Osteoblast (primary cell): Measurements from ENCODE around the gene RPLP2. TPM values are rescaled to one million over a fixed set of nuclear protein-coding genes. Genes with fewer than 3 reads are reported as not detected.
A peak's percentile ranks its signal among the peaks of the same experiment; 100 is the strongest.

Experiments used
- DNase-seq: peaks from one replicate; pipeline ENCODE4 v3.0.0; 2011; ENCODE audit warnings: low spot score, mixed read lengths; ENCODE audit not compliant: insufficient read length; ENCODE audit errors: missing footprints
- H2AFZ ChIP-seq: 2 replicates; pipeline ENCODE4 v1.6.0; 2011; ENCODE audit warnings: mild to moderate bottlenecking, low read length
- H3K27ac ChIP-seq: 2 replicates; pipeline ENCODE4 v1.5.1; 2011; ENCODE audit warnings: mild to moderate bottlenecking, low read depth, low read length, moderate library complexity
- H3K27me3 ChIP-seq: 2 replicates; pipeline ENCODE4 v1.6.0; 2012; ENCODE audit warnings: mild to moderate bottlenecking, control low read depth, inconsistent platforms, low read length, moderate library complexity; ENCODE audit not compliant: insufficient read depth
- H3K36me3 ChIP-seq: 2 replicates; pipeline ENCODE4 v1.5.1; 2011; ENCODE audit warnings: mild to moderate bottlenecking, low read length, control low read depth, moderate library complexity; ENCODE audit not compliant: insufficient read depth
- H3K4me1 ChIP-seq: 2 replicates; pipeline ENCODE4 v1.5.1; 2011; ENCODE audit warnings: mild to moderate bottlenecking, low read length, control low read depth, moderate library complexity; ENCODE audit not compliant: insufficient read depth
- H3K4me2 ChIP-seq: 2 replicates; pipeline ENCODE4 v1.6.0; 2011; ENCODE audit warnings: mild to moderate bottlenecking, low read length; ENCODE audit not compliant: insufficient read depth
- H3K4me3 ChIP-seq: fragments of 200-600 bp; sonication (generic); 3 replicates; pipeline ENCODE4 v1.5.1; 2012; ENCODE audit warnings: mild to moderate bottlenecking, low read length, inconsistent platforms; ENCODE audit not compliant: insufficient read depth
- H3K79me2 ChIP-seq: 2 replicates; pipeline ENCODE4 v1.6.0; 2012; ENCODE audit warnings: mild to moderate bottlenecking, low read length, control low read depth, inconsistent platforms; ENCODE audit not compliant: insufficient read depth
- H3K9me3 ChIP-seq: 2 replicates; pipeline ENCODE4 v1.5.1; 2011; ENCODE audit warnings: low read depth, low read length, control low read depth
- H4K20me1 ChIP-seq: 2 replicates; pipeline ENCODE4 v1.6.0; 2012; ENCODE audit warnings: mild to moderate bottlenecking, low read length, control low read depth; ENCODE audit not compliant: insufficient read depth
- CTCF ChIP-seq: IDR thresholded peaks from 2 replicates; pipeline ENCODE4 v1.5.1; 2011; ENCODE audit warnings: mild to moderate bottlenecking, low read depth, low read length, moderate library complexity; ENCODE audit errors: extremely low read depth
- total RNA-seq: library from RNA; depleted of rRNA; stranded (reverse); fragments of >200 nt; gene quantifications from 2 replicates; pipeline ENCODE4 v1.2.3, GENCODE V29; 2012

The RPLP2 gene
- total RNA-seq, 1 donor: 386 TPM

- no peak for TF ChIP-seq CTCF
- H3K9me3 ChIP-seq: no peaks in the 10 kb centered on the region
- H2AFZ ChIP-seq: no peak overlapping the region
- no peak overlapping the region for H3K4me2 ChIP-seq
- H4K20me1 ChIP-seq: peaks cover 7% of the 10 kb centered on the region
- H3K27me3 ChIP-seq: peaks cover 5% of the 10 kb centered on the region
- no peak for DNase-seq
- H3K4me1 ChIP-seq: peaks cover 6% of the 10 kb centered on the region
- no peaks in the 10 kb centered on the region for H3K79me2 ChIP-seq
- H3K4me3 ChIP-seq: no peak overlapping the region
- H3K36me3 ChIP-seq: no peaks in the 10 kb centered on the region
- no peak overlapping the region for H3K27ac ChIP-seq
These were observed 22.6 kb upstream of the RPLP2 start for GRCh38 chr11:787084-787675.

DNA sequence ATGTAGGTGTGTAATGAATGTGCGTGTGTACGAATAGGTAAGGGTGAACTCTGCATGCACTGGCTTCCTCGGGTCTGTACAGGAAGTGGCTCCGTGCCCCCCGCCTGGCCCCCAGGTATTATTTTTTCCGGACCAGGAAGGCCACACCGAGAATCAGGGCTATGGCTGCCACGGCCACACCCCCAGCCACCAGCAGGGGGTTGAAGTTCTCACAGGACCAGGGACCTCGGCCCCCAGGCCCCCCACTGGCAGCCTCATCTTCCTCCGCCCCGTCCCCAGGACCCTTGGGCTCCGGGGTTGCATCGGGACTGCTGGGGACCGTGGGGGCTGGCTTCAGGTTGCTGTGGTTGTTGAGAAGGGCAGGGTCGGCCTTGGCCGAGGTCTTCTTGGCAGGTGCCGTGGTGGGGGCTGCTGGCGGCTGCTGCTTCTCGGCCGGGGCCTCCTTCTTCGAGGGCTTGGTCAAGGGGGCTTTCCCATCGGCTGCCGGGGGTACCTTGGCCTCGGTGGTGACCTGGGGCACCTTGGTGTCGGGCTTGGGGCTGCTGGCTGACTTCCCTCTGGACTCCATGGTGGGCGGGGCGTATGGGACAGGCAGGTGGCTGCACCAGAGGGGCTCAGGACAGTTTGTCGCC is 21.6 kb upstream of the RPLP2 start:
- DNase-seq: no peak
- H3K36me3 ChIP-seq: no peaks in the 10 kb centered on the region
- H3K27me3 ChIP-seq: peaks cover 5% of the 10 kb centered on the region
- no peaks in the 10 kb centered on the region for H3K9me3 ChIP-seq
- peaks cover 6% of the 10 kb centered on the region for H3K4me1 ChIP-seq
- TF ChIP-seq CTCF: no peak
- no peak overlapping the region for H3K4me2 ChIP-seq
- peaks cover 7% of the 10 kb centered on the region for H4K20me1 ChIP-seq
- no peak overlapping the region for H3K4me3 ChIP-seq
- H2AFZ ChIP-seq: no peak overlapping the region
- H3K27ac ChIP-seq: no peak overlapping the region
- no peaks in the 10 kb centered on the region for H3K79me2 ChIP-seq

DNA sequence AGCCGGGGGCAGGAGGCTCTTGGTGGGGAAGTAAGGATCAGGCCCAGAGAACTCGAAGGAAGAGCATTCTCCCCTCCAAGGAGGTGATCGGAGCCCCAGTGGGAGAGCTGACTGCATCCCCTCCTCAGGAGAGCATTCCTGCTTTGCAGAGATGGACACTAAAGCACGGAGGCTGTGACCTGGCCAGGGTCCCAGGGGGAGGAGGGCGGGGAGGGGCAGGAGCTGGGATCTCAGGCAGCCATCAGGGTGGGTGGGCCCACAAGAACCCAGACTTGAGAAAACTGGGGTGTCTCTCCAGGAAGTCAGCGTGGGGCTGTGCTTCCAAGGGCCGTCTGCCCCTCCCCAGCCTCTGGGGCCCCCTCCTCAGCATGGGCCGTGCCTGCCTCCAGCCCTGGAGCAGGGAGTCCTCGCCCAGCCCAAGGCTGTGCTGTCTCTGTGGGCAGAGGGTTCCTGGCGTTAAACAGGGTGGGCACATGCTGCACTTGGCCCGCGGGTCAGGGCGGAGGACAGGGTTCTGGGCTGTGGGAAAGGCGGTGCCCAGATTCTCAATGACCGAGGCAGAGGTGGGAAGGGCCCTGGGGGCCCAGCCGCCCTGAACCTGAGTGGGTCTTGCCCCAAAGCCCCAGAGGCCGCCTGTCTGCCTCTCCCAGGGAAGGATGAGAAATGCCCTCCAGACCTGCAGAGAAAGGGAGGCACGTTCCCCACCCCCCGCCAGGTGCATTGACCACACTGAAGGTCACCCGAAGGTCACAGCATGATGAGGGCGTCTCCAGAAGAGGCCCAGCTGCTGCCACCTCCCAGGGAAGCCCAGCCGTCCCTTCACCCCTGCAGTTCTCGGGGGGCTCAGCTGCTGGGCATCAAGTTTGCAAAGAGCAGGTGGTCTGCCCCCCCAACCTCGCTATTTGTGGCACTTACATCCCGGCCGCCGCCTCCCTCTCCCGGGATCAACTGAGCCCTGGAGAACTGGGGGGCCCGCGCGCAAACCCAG is 20.5 kb upstream of the RPLP2 start:
- Histone ChIP-seq H3K9me3 (no peaks in the 10 kb centered on the region), H2AFZ (no peak overlapping the region), H3K79me2 (no peaks in the 10 kb centered on the region), H3K36me3 (no peaks in the 10 kb centered on the region), H3K27ac (no peak overlapping the region), H3K4me3 (no peak overlapping the region), H3K4me2 (no peak overlapping the region), H3K4me1 (no peaks in the 10 kb centered on the region), H3K27me3 (peaks cover 5% of the 10 kb centered on the region), H4K20me1 (peaks cover 7% of the 10 kb centered on the region)
- DNase-seq: no peak
- TF ChIP-seq CTCF: no peak

- Histone ChIP-seq H3K27me3 (peaks cover 5% of the 10 kb centered on the region), H3K9me3 (no peaks in the 10 kb centered on the region), H3K4me1 (no peaks in the 10 kb centered on the region), H2AFZ (no peak within 1 kb of the TSS), H3K4me2 (no peak within 1 kb of the TSS), H3K79me2 (no peaks in the 10 kb centered on the region), H3K27ac (no peak within 1 kb of the TSS), H3K36me3 (no peaks in the 10 kb centered on the region), H3K4me3 (no peak within 1 kb of the TSS), H4K20me1 (peaks cover 7% of the 10 kb centered on the region)
- DNase-seq: peak; percentile 96
- TF ChIP-seq CTCF: no peak
These were observed 19.8 kb upstream of the RPLP2 start, which contains the start of gene CEND1 for GRCh38 chr11:789943-790342. Gene CEND1 (minus strand): TSS chr11:790090. CDS start chr11:788576, 1,514 bp downstream.
